ENCODE results near the gene DSCAML1. TPM values are rescaled to one million over a fixed set of nuclear protein-coding genes. Genes with fewer than 3 reads are reported as not detected.

Gene DSCAML1
- total and polyA plus RNA-seq, 2 of the 8 experiments (the other 6 are each of a cell fraction or from before 2014, with no cell fraction given), result 0.19 to 0.24 TPM

- TF ChIP-seq POLR2AphosphoS5 (IDR thresholded peaks at IDR 0.05; ENCODE audit: low read depth, low read length), result no peak
These were observed 552 bp downstream of the DSCAML1 start (continued) for GRCh38 chr11:117796456-117796871.

Data from H1 (cell line).